ENCODE results near the gene LRRFIP1.

LRRFIP1 gene

GRCh38 chr2:237642038-237642734, 14.8 kb downstream of the LRRFIP1 start:
- DNase-seq = no peak

- DNase-seq = no peak
Observed at GRCh38 chr2:237643066-237643465, 15.7 kb downstream of the LRRFIP1 start.

- no peak for DNase-seq
Observed at GRCh38 chr2:237643582-237644380, 16.4 kb downstream of the LRRFIP1 start.

GRCh38 chr2:237644381-237644703, 17.0 kb downstream of the LRRFIP1 start:
- DNase-seq = no peak

GRCh38 chr2:237645261-237645660, 17.9 kb downstream of the LRRFIP1 start:
- no peak for DNase-seq

- no peak for DNase-seq
Observed at GRCh38 chr2:237647176-237648015, 20.0 kb downstream of the LRRFIP1 start.

GRCh38 chr2:237648016-237648381, 20.6 kb downstream of the LRRFIP1 start:
- DNase-seq = no peak

GRCh38 chr2:237649541-237650454, 22.4 kb downstream of the LRRFIP1 start:
- DNase-seq = no peak

- DNase-seq = no peak
Observed at GRCh38 chr2:237650455-237650850, 23.1 kb downstream of the LRRFIP1 start.

- no peak for DNase-seq
Observed at GRCh38 chr2:237651761-237652160, 24.4 kb downstream of the LRRFIP1 start.

GRCh38 chr2:237652181-237652580, 24.8 kb downstream of the LRRFIP1 start:
- no peak for DNase-seq

GRCh38 chr2:237652854-237653253, 25.5 kb downstream of the LRRFIP1 start:
- no peak for DNase-seq

GRCh38 chr2:237653776-237654558, 26.6 kb downstream of the LRRFIP1 start:
- DNase-seq = no peak

- DNase-seq = no peak
Observed at GRCh38 chr2:237657063-237657462, 29.7 kb downstream of the LRRFIP1 start.

GRCh38 chr2:237660381-237660900, 33.1 kb downstream of the LRRFIP1 start:
- no peak for DNase-seq

- DNase-seq = no peak
Observed at GRCh38 chr2:237661270-237661669, 33.9 kb downstream of the LRRFIP1 start.

GRCh38 chr2:237661799-237662328, 34.5 kb downstream of the LRRFIP1 start:
- no peak for DNase-seq

- DNase-seq = peak; percentile 55
Observed at GRCh38 chr2:237662671-237663093, 35.3 kb downstream of the LRRFIP1 start.

GRCh38 chr2:237663517-237664110, 36.2 kb downstream of the LRRFIP1 start:
- DNase-seq = no peak

GRCh38 chr2:237664151-237664550, 36.8 kb downstream of the LRRFIP1 start:
- no peak for DNase-seq

- DNase-seq = no peak
Observed at GRCh38 chr2:237665713-237666143, 38.3 kb downstream of the LRRFIP1 start.

Measured in NCI-H2171 (cell line).